HepG2 (cell line): ENCODE data around the gene MAPK8. TPM values are rescaled to one million over a fixed set of nuclear protein-coding genes. Genes with fewer than 3 reads are reported as not detected.

ENCODE experiments used
- ATAC-seq: fragments of 200-7000 bp; cut with Tn5 transposase; 3 replicates; pipeline ENCODE4 v1.9.1; 2020; ENCODE audit warnings: mild to moderate bottlenecking, moderate library complexity
- BruUV-seq: library from RNA; stranded (reverse); fragments of 400-500 nt; replicated peaks from 2 replicates; lab custom pipeline; 2021; lab: Mats Ljungman, UMichigan
- CTCF ChIA-PET: fragments of 300-600 bp; formaldehyde crosslinking; extraction: SDS; loops from one replicate; lab custom pipeline; 2021; ENCODE audit warnings: low total read pairs, inconsistent platforms, low intra/inter-chr PET ratio; lab: Yijun Ruan, JAX
- POLR2A ChIA-PET: fragments of 350-600 bp; sonication (Branson Sonifier 250); formaldehyde crosslinking; loops from one replicate; lab custom pipeline; 2020; ENCODE audit warnings: antibody characterized with exemption, inconsistent platforms; lab: Yijun Ruan, JAX
- DNase-seq: peaks from one replicate; pipeline ENCODE4 v3.0.0-alpha.2; 2015; ENCODE audit warnings: low spot score
- FAIRE-seq: peaks from 3 replicates; lab custom pipeline; 2011; peaks lifted over from hg19 to GRCh38; lab: Jason Lieb, UNC
- H2AFZ ChIP-seq: one replicate; pipeline ENCODE4 v1.6.1; 2011; ENCODE audit warnings: low read length, inconsistent platforms
- H3K27ac ChIP-seq: fragments of 300-600 bp; 3 replicates; pipeline ENCODE4 v1.8.0; 2011; ENCODE audit warnings: mixed run types, mild to moderate bottlenecking, mixed read lengths, low read length, inconsistent platforms; ENCODE audit not compliant: insufficient read depth; ENCODE audit errors: extremely low read length
- H3K27me3 ChIP-seq, 2 experiments: fragments of 200-600 bp in 1 of 2; 2 replicates in 1 of 2; 3 replicates in 1 of 2; pipeline versions ENCODE4 v1.6.0 to v1.8.0; 2011; ENCODE audit warnings: low read length in 2 of 2, mild to moderate bottlenecking in 2 of 2, moderate library complexity in 2 of 2, inconsistent platforms in 1 of 2; ENCODE audit not compliant: insufficient read depth in 2 of 2, control insufficient read depth in 1 of 2
- H3K36me3 ChIP-seq, 2 experiments: fragments of 200-600 bp in 1 of 2; replicated peaks in 1 of 2; 2 replicates in 1 of 2; 3 replicates in 1 of 2; pipeline versions ENCODE4 v1.5.1 to v1.8.0; 2011; ENCODE audit warnings: low read length in 2 of 2, inconsistent platforms in 1 of 2; ENCODE audit not compliant: insufficient read depth in 2 of 2, control insufficient read depth in 1 of 2
- H3K4me1 ChIP-seq: 2 replicates; pipeline ENCODE4 v1.5.1; 2012; ENCODE audit warnings: low read length, inconsistent platforms; ENCODE audit not compliant: insufficient read depth
- H3K4me2 ChIP-seq: 2 replicates; pipeline ENCODE4 v1.6.0; 2011; ENCODE audit warnings: low read depth, low read length, inconsistent platforms
- H3K4me3 ChIP-seq, 3 experiments: fragments of 200-600 bp in 1 of 3; sonication (generic), shearing (Covaris generic) in 1 of 3; replicated peaks in 1 of 3; 2 replicates each; pipeline ENCODE4 v1.5.1; 2011 to 2016; ENCODE audit warnings: low read length in 3 of 3, inconsistent platforms in 2 of 3, low read depth in 2 of 3, mild to moderate bottlenecking in 2 of 3, control low read depth in 1 of 3, mixed read lengths in 1 of 3; ENCODE audit not compliant: insufficient read depth in 1 of 3
- H3K79me2 ChIP-seq: one replicate; pipeline ENCODE4 v1.6.1; 2011; ENCODE audit warnings: low read length, inconsistent platforms; ENCODE audit not compliant: insufficient read depth
- H3K9ac ChIP-seq: 2 replicates; pipeline ENCODE4 v1.6.0; 2011; ENCODE audit warnings: mild to moderate bottlenecking, low read depth, low read length, inconsistent platforms; ENCODE audit not compliant: insufficient read depth
- H3K9me3 ChIP-seq: 2 replicates; pipeline ENCODE4 v1.5.1; 2012; ENCODE audit warnings: mild to moderate bottlenecking, low read length
- H4K20me1 ChIP-seq: 2 replicates; pipeline ENCODE4 v1.6.0; 2011; ENCODE audit warnings: inconsistent platforms, mild to moderate bottlenecking, low read length, moderate library complexity; ENCODE audit not compliant: insufficient read depth
- HMG20A ChIP-seq: IDR thresholded peaks from 2 replicates; pipeline ENCODE4 v1.6.1; 2016; ENCODE audit warnings: borderline replicate concordance
- ISL2 ChIP-seq: sonication (generic); formaldehyde crosslinking; IDR thresholded peaks from 2 replicates; pipeline ENCODE4 v1.5.0; 2020; ENCODE audit warnings: missing genetic modification reagents
- MAFK ChIP-seq, 2 experiments: IDR thresholded peaks in 1 of 2; conservative IDR thresholded peaks in 1 of 2; 2 replicates each; pipeline ENCODE4 v1.6.1; 2011; ENCODE audit warnings: improper control_type of control experiment in 2 of 2, low read length in 2 of 2
- MBNL3 ChIP-seq: fragments of 250-450 bp; sonication (Bioruptor Pico); conservative IDR thresholded peaks from 2 replicates; pipeline ENCODE4 v1.8.0; 2022; ENCODE audit warnings: mild to moderate bottlenecking, inconsistent platforms
- MED13 ChIP-seq: sonication (generic); formaldehyde crosslinking; IDR thresholded peaks from 2 replicates; pipeline ENCODE4 v1.5.0; 2020; ENCODE audit warnings: missing genetic modification reagents
- MXD3 ChIP-seq: IDR thresholded peaks from 2 replicates; pipeline ENCODE4 v1.6.1; 2016; ENCODE audit warnings: mild to moderate bottlenecking, missing biosample characterization, missing genetic modification reagents
- PHF8 ChIP-seq: sonication (generic); formaldehyde crosslinking; IDR thresholded peaks from 2 replicates; pipeline ENCODE4 v1.5.0; 2020; ENCODE audit warnings: missing genetic modification reagents
- PREB ChIP-seq: sonication (generic); formaldehyde crosslinking; IDR thresholded peaks from 2 replicates; pipeline ENCODE4 v1.4.0; 2020; ENCODE audit warnings: missing genetic modification reagents
- RBFOX2 ChIP-seq: fragments of 200-400 bp; formaldehyde crosslinking; IDR thresholded peaks from 2 replicates; pipeline ENCODE4 v1.6.1; 2017; ENCODE audit warnings: low read depth, mild to moderate bottlenecking, low read length
- TAF15 ChIP-seq: fragments of 200-400 bp; formaldehyde crosslinking; IDR thresholded peaks from one replicate; pipeline ENCODE4 v1.6.1; 2018; ENCODE audit warnings: mild to moderate bottlenecking, low read depth, low read length; ENCODE audit not compliant: poor library complexity, severe bottlenecking
- TEAD2 ChIP-seq: sonication (generic); formaldehyde crosslinking; IDR thresholded peaks from 2 replicates; pipeline ENCODE4 v1.9.0; 2021; ENCODE audit warnings: missing genetic modification reagents
- ZBTB42 ChIP-seq: sonication (generic); formaldehyde crosslinking; IDR thresholded peaks from 2 replicates; pipeline ENCODE4 v1.5.0; 2020; ENCODE audit warnings: mild to moderate bottlenecking, missing genetic modification reagents
- ZFP41 ChIP-seq: sonication (generic); formaldehyde crosslinking; IDR thresholded peaks from 2 replicates; pipeline ENCODE4 v1.4.0; 2020; ENCODE audit warnings: mild to moderate bottlenecking, missing genetic modification reagents, borderline replicate concordance
- ZNF276 ChIP-seq: sonication (generic); formaldehyde crosslinking; IDR thresholded peaks from 2 replicates; pipeline ENCODE4 v1.4.0; 2020; ENCODE audit warnings: mild to moderate bottlenecking, low read depth, missing genetic modification reagents
- ZNF432 ChIP-seq: sonication (generic); formaldehyde crosslinking; IDR thresholded peaks from 2 replicates; pipeline ENCODE4 v1.5.0; 2020; ENCODE audit warnings: missing genetic modification reagents, mild to moderate bottlenecking, borderline replicate concordance
- ZNF44 ChIP-seq: sonication (generic); formaldehyde crosslinking; IDR thresholded peaks from 2 replicates; pipeline ENCODE4 v1.5.1; 2020; ENCODE audit warnings: mild to moderate bottlenecking, missing genetic modification reagents
- WGBS: methylation state at CpG from one replicate; pipeline ENCODE4 v1.1.6; 2017; ENCODE audit warnings: low lambda C conversion rate; 5-methylcytosine and 5-hydroxymethylcytosine counted together
- in situ Hi-C: cut with HindIII; loops from 2 replicates; pipeline ENCODE4 v1.10.0; 2017; ENCODE audit warnings: low pct_unique_long_range_greater_than_20kb; ENCODE audit not compliant: extremely low pct_ligation_motif_present
- intact Hi-C: fragments of 100-400 bp; cut with micrococcal nuclease; formaldehyde crosslinking; loops from one replicate; pipeline ENCODE4 v1.10.0; 2022; ENCODE audit not compliant: unreplicated experiment
- polyA plus RNA-seq, 8 experiments: library from polyadenylated mRNA; depleted of rRNA in 3 of 8; stranded (reverse) in 7 of 8; unstranded in 1 of 8; fragments of >200 nt; fragmentation: Illumina TruSeq in 4 of 8; extraction: Trizol in 4 of 8; gene quantifications; 2 replicates each; pipeline versions ENCODE4 v1.2.1 to v1.2.3, GENCODE V29; 2011 to 2016; ENCODE audit warnings: low read depth in 4 of 8, missing spikeins in 1 of 8, mixed read lengths in 1 of 8; ENCODE audit not compliant: insufficient read depth in 1 of 8
- total RNA-seq, 5 experiments: library from RNA; depleted of rRNA; stranded (reverse); fragments of >200 nt; fragmentation: Illumina TruSeq; extraction: Trizol; gene quantifications; 2 replicates each; pipeline ENCODE4 v1.2.3, GENCODE V29; 2016; ENCODE audit warnings: low read depth in 1 of 5

The MAPK8 gene
- total and polyA plus RNA-seq, 2 of the 13 experiments (the other 11 are each of a cell fraction or from before 2014, with no cell fraction given), result 41.6 to 47.3 TPM

- intact Hi-C loops, result no loop called here
- POLR2A ChIA-PET, result no interaction called here
Observed at GRCh38 chr10:48469516-48470020, 163.1 kb downstream of the MAPK8 start.

More at GRCh38 chr10:48469516-48470020, 163.1 kb downstream of the MAPK8 start:
- Histone ChIP-seq H3K27me3 (0 out of 5 replicates have a peak, but pooled peaks cover 0 to 8% of the 10 kb centered on the region in 2 experiments), H3K4me2 (no peak overlapping the region), H3K9ac (no peak overlapping the region), H4K20me1 (no peaks in the 10 kb centered on the region), H3K27ac (no peak overlapping the region), H3K36me3 (no peaks in the 10 kb centered on the region), H3K79me2 (no peaks in the 10 kb centered on the region), H2AFZ (no peak overlapping the region), H3K9me3 (no peaks in the 10 kb centered on the region), H3K4me3 (no peak overlapping the region), H3K4me1 (peaks cover 12% of the 10 kb centered on the region; the same call in 1 of the 2 replicates)
- FAIRE-seq (no peak), DNase-seq (no peak), ATAC-seq (no peak)
- in situ Hi-C loops, result no loop called here
- CTCF ChIA-PET, result no interaction called here
- BruUV-seq, result no TSS peak
- WGBS, result 60% methylated on average over 3 of the region's 4 CpGs
- TF ChIP-seq MXD3 (CRISPR knock-in tag) (no peak), HMG20A (CRISPR knock-in tag) (no peak), MBNL3 (CRISPR knock-in tag) (no peak), RBFOX2 (no peak), ZBTB42 (CRISPR knock-in tag) (no peak), TEAD2 (no peak), MAFK (conservative IDR thresholded peaks at IDR 0.05 in 1 of 2, IDR thresholded peaks at IDR 0.05 in 1 of 2; ENCODE audit: low read length in 2 of 2) (no peak), ISL2 (CRISPR knock-in tag) (no peak), PHF8 (CRISPR knock-in tag) (no peak), ZFP41 (CRISPR knock-in tag) (no peak), ZNF44 (CRISPR knock-in tag) (no peak), ZNF432 (CRISPR knock-in tag) (no peak), PREB (CRISPR knock-in tag) (no peak), TAF15 (no peak), ZNF276 (CRISPR knock-in tag) (no peak), MED13 (CRISPR knock-in tag) (no peak)
